CD14-positive monocyte (primary cell): ENCODE results near the gene POR. TPM values are rescaled to one million over a fixed set of nuclear protein-coding genes. Genes with fewer than 3 reads are reported as not detected.

Experiments used
- DNase-seq, 3 donors: peaks; one replicate each; pipeline ENCODE4 v3.0.0-alpha.2; 2011 to 2022
- H2AFZ ChIP-seq: 2 replicates; pipeline ENCODE4 v1.6.0; 2012; ENCODE audit warnings: mild to moderate bottlenecking, low read depth, low read length, inconsistent platforms; ENCODE audit not compliant: insufficient read depth, poor library complexity, severe bottlenecking
- H3K27ac ChIP-seq, 2 donors: 1 replicate in 1 of 2; 2 replicates in 1 of 2; pipeline ENCODE4 v1.5.1; 2012 to 2013; ENCODE audit warnings: low read length in 2 of 2, control low read depth in 1 of 2, inconsistent platforms in 1 of 2, low read depth in 1 of 2, mild to moderate bottlenecking in 1 of 2
- H3K27me3 ChIP-seq, 2 donors: one replicate each; pipeline versions ENCODE4 v1.6.0 to v1.6.1; 2011 to 2013; ENCODE audit warnings: low read length in 2 of 2; ENCODE audit not compliant: control insufficient read depth in 2 of 2, insufficient read depth in 2 of 2
- H3K36me3 ChIP-seq, 2 donors: replicated peaks in 1 of 2; 1 replicate in 1 of 2; 2 replicates in 1 of 2; pipeline versions ENCODE4 v1.5.1 to v1.6.1; 2012 to 2013; ENCODE audit warnings: low read length in 2 of 2, control low read depth in 1 of 2, inconsistent platforms in 1 of 2, mild to moderate bottlenecking in 1 of 2; ENCODE audit not compliant: insufficient read depth in 2 of 2, control insufficient read depth in 1 of 2
- H3K4me1 ChIP-seq, 2 donors: 1 replicate in 1 of 2; 2 replicates in 1 of 2; pipeline versions ENCODE4 v1.5.1 to v1.6.1; 2012 to 2013; ENCODE audit warnings: low read length in 2 of 2, control low read depth in 1 of 2, inconsistent platforms in 1 of 2, mild to moderate bottlenecking in 1 of 2, moderate library complexity in 1 of 2; ENCODE audit not compliant: insufficient read depth in 2 of 2, control insufficient read depth in 1 of 2
- H3K4me2 ChIP-seq: replicated peaks from 2 replicates; pipeline ENCODE3; 2012; ENCODE audit warnings: low read length, moderate library complexity, mild to moderate bottlenecking; ENCODE audit not compliant: poor library complexity, severe bottlenecking; ENCODE audit errors: extremely low read depth
- H3K4me3 ChIP-seq, 3 experiments: fragments of 200-600 bp in 1 of 3; sonication (generic) in 1 of 3; replicated peaks in 1 of 3; 1 replicate in 2 of 3; 2 replicates in 1 of 3; pipeline ENCODE4 v1.5.1; 2011 to 2013; ENCODE audit warnings: low read length in 3 of 3, mild to moderate bottlenecking in 3 of 3, control low read depth in 2 of 3, low read depth in 2 of 3, inconsistent platforms in 1 of 3, moderate library complexity in 1 of 3
- H3K79me2 ChIP-seq: 2 replicates; pipeline ENCODE4 v1.6.0; 2012; ENCODE audit warnings: mild to moderate bottlenecking, control low read depth, inconsistent platforms, low read length, moderate library complexity; ENCODE audit not compliant: insufficient read depth
- H3K9ac ChIP-seq: 2 replicates; pipeline ENCODE4 v1.6.0; 2017; ENCODE audit warnings: low read length, mild to moderate bottlenecking; ENCODE audit not compliant: insufficient read depth, poor library complexity, severe bottlenecking
- H3K9me3 ChIP-seq, 2 donors: replicated peaks in 1 of 2; 1 replicate in 1 of 2; 2 replicates in 1 of 2; pipeline versions ENCODE4 v1.5.1 to v1.6.1; 2012 to 2013; ENCODE audit warnings: low read length in 2 of 2, control low read depth in 1 of 2; ENCODE audit not compliant: control insufficient read depth in 1 of 2, insufficient read depth in 1 of 2
- H4K20me1 ChIP-seq: 2 replicates; pipeline ENCODE4 v1.6.0; 2012; ENCODE audit warnings: mild to moderate bottlenecking, low read length, control low read depth, moderate library complexity; ENCODE audit not compliant: insufficient read depth
- H3K27ac Mint-ChIP-seq, 7 donors: one replicate each; pipeline ENCODE4 v1.8.0; 2020; ENCODE audit warnings: mild to moderate bottlenecking in 7 of 7, mixed read lengths in 7 of 7, moderate library complexity in 6 of 7, inconsistent platforms in 2 of 7
- H3K27me3 Mint-ChIP-seq, 3 donors: one replicate each; pipeline ENCODE4 v1.8.0; 2021 to 2022; ENCODE audit warnings: low read depth in 3 of 3, mild to moderate bottlenecking in 3 of 3, mixed read lengths in 3 of 3, moderate library complexity in 3 of 3, inconsistent platforms in 1 of 3
- H3K36me3 Mint-ChIP-seq, 2 donors: one replicate each; pipeline ENCODE4 v1.8.0; 2020; ENCODE audit warnings: mixed read lengths in 2 of 2, inconsistent platforms in 1 of 2, mild to moderate bottlenecking in 1 of 2
- H3K4me1 Mint-ChIP-seq: one replicate; pipeline ENCODE4 v1.8.0; 2020; ENCODE audit warnings: mild to moderate bottlenecking, mixed read lengths
- H3K4me3 Mint-ChIP-seq, 2 donors: one replicate each; pipeline ENCODE4 v1.8.0; 2020; ENCODE audit warnings: mild to moderate bottlenecking in 2 of 2, mixed read lengths in 2 of 2, moderate library complexity in 1 of 2
- H3K9me3 Mint-ChIP-seq, 7 donors: one replicate each; pipeline ENCODE4 v1.8.0; 2020 to 2022; ENCODE audit warnings: mixed read lengths in 7 of 7, mild to moderate bottlenecking in 6 of 7, moderate library complexity in 6 of 7, inconsistent platforms in 2 of 7
- WGBS: methylation state at CpG from one replicate; pipeline ENCODE4 v1.1.5; 2013; ENCODE audit warnings: missing lambda C conversion rate; ENCODE audit not compliant: insufficient coverage; 5-methylcytosine and 5-hydroxymethylcytosine counted together
- intact Hi-C, 2 donors: fragments of 100-400 bp; cut with micrococcal nuclease; formaldehyde crosslinking; loops; one replicate each; pipeline versions ENCODE4 v1.15.0 to v1.15.1; 2023
- polyA plus RNA-seq, 3 donors: library from polyadenylated mRNA; depleted of rRNA in 1 of 3; unstranded in 2 of 3; stranded (reverse) in 1 of 3; fragments of 300-500 nt in 2 of 3; fragments of >200 nt in 1 of 3; fragmentation: Illumina TruSeq in 2 of 3; gene quantifications; 1 replicate in 2 of 3; 2 replicates in 1 of 3; pipeline ENCODE4 v1.2.3, GENCODE V29; 2012 to 2021
- TF ChIP-seq, protein P1 (sequence below): fragments of 200-600 bp; IDR thresholded peaks from one replicate; pipeline ENCODE4 v1.8.0; 2022; ENCODE audit warnings: antibody characterized with exemption, mild to moderate bottlenecking

Gene POR
- polyA plus RNA-seq, 3 donors, result 90.5 to 102 (median 98.1) TPM

DNA sequence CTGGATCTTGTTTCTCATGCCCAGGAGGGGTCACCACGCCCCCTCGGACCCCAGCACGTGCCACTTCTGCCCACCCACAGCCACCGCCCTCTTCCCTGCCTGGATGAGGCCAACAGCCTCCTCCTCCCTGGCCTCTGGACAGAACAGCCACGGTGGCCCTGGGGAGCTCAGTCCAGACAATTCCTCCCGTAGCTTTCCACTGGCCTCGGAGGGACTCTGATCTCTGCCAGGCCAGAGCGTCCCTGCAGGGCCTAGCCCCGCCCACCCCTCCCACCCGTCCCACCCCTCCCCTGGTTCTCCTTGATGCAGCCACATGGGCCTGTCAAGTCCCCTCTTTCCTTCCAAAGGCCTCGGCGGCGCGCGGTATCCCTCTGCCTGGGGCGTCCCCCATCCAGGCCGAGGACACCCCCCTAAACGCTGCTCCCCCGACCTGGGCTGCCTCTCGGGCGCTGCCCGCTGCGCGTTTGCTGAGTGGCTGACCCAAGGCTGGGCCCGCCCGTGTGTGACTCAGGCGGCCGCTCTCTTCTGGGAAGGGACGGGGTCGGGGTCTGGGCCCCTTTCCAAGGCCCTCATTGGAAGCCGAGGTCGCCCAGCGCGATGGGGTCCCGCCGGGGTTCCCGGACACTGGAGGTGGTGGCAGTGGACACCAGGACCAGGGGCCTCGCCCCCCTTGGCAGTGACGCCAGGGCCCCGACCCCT, 78.9 kb downstream of the POR start:
- Histone ChIP-seq H3K36me3 (peaks cover 0 to 6% of the 10 kb centered on the region in 2 donors), H2AFZ (peak overlapping the region; percentile 81), H3K9me3 (no peaks in the 10 kb centered on the region), H3K4me1 (peaks cover 37 to 51% of the 10 kb centered on the region in 2 donors), H3K9ac (peak overlapping the region; percentile 80), H4K20me1 (peaks cover 20% of the 10 kb centered on the region), H3K27ac (peak overlapping the region in 1 of 2 donors; percentile 78), H3K4me3 (peak overlapping the region; percentile 61 to 86 (median 86)), H3K79me2 (peaks cover 5% of the 10 kb centered on the region), H3K4me2 (peak overlapping the region; percentile 85), H3K27me3 (no peaks in the 10 kb centered on the region)
- Mint-ChIP-seq H3K4me3 (peak overlapping the region; percentile 77 to 84), H3K9me3 (peaks cover 0 to 7% (median 4%) of the 10 kb centered on the region in 7 donors), H3K4me1 (peaks cover 52% of the 10 kb centered on the region), H3K36me3 (peaks cover 29 to 36% of the 10 kb centered on the region in 2 donors), H3K27ac (peak overlapping the region in 5 of 7 donors; percentile 8 to 79 (median 45)), H3K27me3 (peaks cover 0 to 3% (median 0%) of the 10 kb centered on the region in 3 donors)
- TF ChIP-seq, protein P1, sequence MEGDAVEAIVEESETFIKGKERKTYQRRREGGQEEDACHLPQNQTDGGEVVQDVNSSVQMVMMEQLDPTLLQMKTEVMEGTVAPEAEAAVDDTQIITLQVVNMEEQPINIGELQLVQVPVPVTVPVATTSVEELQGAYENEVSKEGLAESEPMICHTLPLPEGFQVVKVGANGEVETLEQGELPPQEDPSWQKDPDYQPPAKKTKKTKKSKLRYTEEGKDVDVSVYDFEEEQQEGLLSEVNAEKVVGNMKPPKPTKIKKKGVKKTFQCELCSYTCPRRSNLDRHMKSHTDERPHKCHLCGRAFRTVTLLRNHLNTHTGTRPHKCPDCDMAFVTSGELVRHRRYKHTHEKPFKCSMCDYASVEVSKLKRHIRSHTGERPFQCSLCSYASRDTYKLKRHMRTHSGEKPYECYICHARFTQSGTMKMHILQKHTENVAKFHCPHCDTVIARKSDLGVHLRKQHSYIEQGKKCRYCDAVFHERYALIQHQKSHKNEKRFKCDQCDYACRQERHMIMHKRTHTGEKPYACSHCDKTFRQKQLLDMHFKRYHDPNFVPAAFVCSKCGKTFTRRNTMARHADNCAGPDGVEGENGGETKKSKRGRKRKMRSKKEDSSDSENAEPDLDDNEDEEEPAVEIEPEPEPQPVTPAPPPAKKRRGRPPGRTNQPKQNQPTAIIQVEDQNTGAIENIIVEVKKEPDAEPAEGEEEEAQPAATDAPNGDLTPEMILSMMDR, result no peak
- peak in 2 of 3 donors; percentile 50 to 55 for DNase-seq
- intact Hi-C loops, result loop anchor here in 1 of 2 donors (2.0 kb wide), 2 partner anchors 43 to 79 kb away; partner anchors contain the start of gene POR
- 6% methylated on average over 34 of the region's 40 CpGs for WGBS

DNA sequence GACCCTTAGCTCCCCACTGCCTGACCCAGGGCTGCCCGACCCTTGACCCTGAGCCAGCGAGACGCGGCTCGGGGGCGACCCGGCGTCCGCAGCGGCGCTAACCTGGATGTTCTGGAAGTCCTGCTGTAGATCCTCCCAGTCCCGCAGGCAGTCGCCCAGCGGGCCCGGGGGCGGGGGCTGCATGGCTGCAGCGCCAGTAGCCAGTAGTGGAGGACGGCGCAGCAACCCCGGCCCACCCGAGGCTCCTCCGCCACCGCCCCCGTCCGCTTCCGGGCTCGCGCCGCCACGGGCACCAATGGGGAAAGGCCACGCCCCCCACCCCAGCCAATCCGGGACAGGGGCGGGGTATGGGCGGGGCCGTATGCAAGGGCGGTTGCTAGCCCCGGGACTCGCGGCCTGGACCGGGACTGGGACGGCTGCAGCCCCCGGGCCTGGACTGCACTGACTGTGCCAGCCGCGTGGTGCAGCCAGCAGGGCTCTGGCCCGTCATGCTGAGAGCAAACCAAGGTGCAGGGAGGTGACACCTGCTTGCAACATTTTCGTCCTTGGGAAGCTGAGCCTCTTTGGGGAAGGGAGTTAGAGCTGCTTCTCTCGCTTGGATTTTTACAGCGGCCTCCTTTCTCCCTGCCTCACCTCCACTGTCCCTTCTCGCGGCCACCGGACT, 79.6 kb downstream of the POR start, which contains the start of gene TMEM120A:
Gene TMEM120A (minus strand): TSS at position 208 of the 664 bp plus-strand sequence. CDS start 25 bp downstream, at position 183.
- peaks cover 51% of the 10 kb centered on the region for H3K4me1 Mint-ChIP-seq
- TF ChIP-seq, protein P1, result no peak
- H3K9me3 Mint-ChIP-seq, result peaks cover 0 to 7% (median 4%) of the 10 kb centered on the region in 7 donors
- WGBS, result under 1% methylated on average over 47 of the region's 51 CpGs
- peaks cover 0 to 4% (median 0%) of the 10 kb centered on the region in 3 donors for H3K27me3 Mint-ChIP-seq
- Histone ChIP-seq H3K9me3 (no peaks in the 10 kb centered on the region), H3K4me2 (peak within 1 kb of the TSS; percentile 85), H3K9ac (peak within 1 kb of the TSS; percentile 80), H3K79me2 (peaks cover 5% of the 10 kb centered on the region), H3K4me3 (peak within 1 kb of the TSS; percentile 61 to 86 (median 86)), H4K20me1 (peaks cover 16% of the 10 kb centered on the region), H3K27ac (peak within 1 kb of the TSS in 1 of 2 donors; percentile 78), H3K27me3 (no peaks in the 10 kb centered on the region), H3K36me3 (peaks cover 0 to 6% of the 10 kb centered on the region in 2 donors), H3K4me1 (peaks cover 37 to 51% of the 10 kb centered on the region in 2 donors), H2AFZ (peak within 1 kb of the TSS; percentile 81)
- DNase-seq, result peak; percentile 88 to 90 (median 89)
- peak within 1 kb of the TSS; percentile 77 to 84 for H3K4me3 Mint-ChIP-seq
- intact Hi-C loops, result loop anchor here in 1 of 2 donors (2.0 kb wide), 2 partner anchors 44 to 80 kb away; partner anchors contain the start of gene POR
- H3K27ac Mint-ChIP-seq, result peak within 1 kb of the TSS; percentile 64 to 99 (median 95)
- peaks cover 31 to 41% of the 10 kb centered on the region in 2 donors for H3K36me3 Mint-ChIP-seq
